ENCODE results near the gene MPV17L2.

The MPV17L2 gene

GRCh38 chr19:18218600-18218999 lies 25.6 kb downstream of the MPV17L2 start:
- DNase-seq (ENCODE audit: low spot score) = no peak

- DNase-seq (ENCODE audit: low spot score) = no peak
These were observed 27.1 kb downstream of the MPV17L2 start for GRCh38 chr19:18219911-18220631.

GRCh38 chr19:18220632-18221275 lies 27.7 kb downstream of the MPV17L2 start:
- DNase-seq (ENCODE audit: low spot score) = no peak

- no peak for DNase-seq (ENCODE audit: low spot score)
These were observed 29.1 kb downstream of the MPV17L2 start for GRCh38 chr19:18221815-18222725.

DNA sequence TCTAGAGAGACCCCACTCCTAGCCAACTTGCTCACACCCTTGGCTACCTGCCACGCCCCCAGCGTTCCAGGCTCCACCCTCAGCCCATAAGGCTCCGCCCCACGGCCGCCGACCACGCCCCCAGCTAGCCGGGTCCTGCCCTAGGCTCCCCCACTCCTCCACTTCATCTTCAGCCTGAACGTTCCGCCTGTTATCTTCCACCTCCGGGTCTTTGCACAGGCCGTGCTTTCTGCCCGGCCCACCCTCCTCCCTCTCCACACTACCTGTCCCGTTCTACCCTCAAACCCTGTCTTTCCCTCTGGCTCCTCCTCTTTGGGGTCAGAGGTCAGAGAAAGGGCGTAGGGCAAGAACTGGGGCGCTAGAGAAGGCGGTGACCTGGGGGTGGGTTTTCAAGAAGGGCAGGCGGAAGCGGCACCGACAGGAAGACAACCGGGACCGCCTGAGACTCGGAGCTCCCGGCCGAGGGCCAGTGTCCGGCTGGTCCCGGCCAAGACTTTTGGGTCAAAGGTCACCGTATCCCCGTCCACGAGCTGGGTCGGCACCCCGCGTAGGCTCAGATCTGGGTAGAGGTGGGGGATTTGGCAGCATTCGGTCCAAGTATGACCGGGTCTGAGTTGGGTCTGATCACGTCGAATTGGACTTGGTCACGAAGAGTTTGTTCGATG lies 31.0 kb downstream of the MPV17L2 start:
- peak; percentile 19 for DNase-seq (ENCODE audit: low spot score)

GRCh38 chr19:18224525-18225354 lies 31.7 kb downstream of the MPV17L2 start:
- DNase-seq (ENCODE audit: low spot score) = peak; percentile 91

DNA sequence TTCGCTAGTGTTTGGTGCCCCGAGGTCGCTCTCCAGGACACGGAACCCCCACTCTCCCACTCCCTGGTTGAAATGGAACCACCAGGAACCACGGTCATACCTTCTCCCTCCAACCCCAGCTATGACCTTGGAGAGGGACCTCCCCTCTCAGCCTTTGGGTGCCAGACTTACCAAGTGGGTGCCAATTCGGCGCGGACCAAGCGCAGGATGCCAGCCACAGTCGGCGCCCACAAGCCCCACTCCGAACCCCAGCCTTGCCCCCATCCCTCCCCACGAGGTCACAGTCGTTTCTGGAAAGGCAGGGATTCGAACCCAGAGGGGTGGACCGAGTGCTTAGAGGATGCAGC lies 32.3 kb downstream of the MPV17L2 start:
- no peak for DNase-seq (ENCODE audit: low spot score)

DNA sequence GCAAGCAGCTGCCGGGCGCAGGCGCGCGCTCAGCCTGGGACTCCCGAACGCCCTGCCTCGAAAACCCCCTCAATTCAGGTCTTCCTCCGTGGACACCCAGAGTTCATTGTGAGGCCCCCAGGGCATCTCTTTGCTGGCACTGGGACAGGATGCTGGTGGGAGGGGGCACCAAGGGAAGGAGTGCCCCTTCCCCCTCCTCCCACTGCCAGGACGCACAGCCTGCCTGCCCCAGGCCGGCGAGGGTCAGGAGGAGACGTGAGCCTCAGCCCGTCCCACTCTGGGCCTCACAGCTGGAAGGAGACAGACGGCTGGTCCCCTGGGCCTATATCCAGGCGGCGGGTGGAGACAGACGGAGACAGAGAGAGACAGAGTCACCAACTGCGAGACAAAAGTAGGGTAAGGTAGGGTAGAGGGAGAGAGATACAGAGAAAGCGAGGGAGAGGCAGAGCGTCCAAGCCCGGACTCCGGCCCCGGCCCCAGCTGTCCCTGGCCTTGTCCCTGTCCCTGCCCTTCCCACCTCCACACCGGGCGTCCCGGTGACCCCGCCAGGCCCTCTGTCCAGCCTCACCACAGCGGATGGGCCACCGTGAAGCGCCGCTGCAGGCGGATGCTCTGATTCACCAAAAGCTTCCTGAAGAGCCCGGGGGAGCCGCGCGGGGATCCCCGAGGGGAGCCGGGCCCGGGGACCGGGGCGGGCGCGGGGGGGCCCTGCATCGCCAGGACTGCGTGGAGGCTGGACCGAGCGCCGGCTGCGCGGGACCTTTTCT lies 32.9 kb downstream of the MPV17L2 start, which contains the start of gene PDE4C:
Gene PDE4C, minus strand, starts transcription at position 737 of the 767 bp plus-strand sequence. Its CDS starts 23 bp downstream, at position 714.
- DNase-seq (ENCODE audit: low spot score) = no peak

GRCh38 chr19:18226956-18227780 lies 34.1 kb downstream of the MPV17L2 start:
- no peak for DNase-seq (ENCODE audit: low spot score)

GRCh38 chr19:18227781-18228271 lies 34.8 kb downstream of the MPV17L2 start:
- no peak for DNase-seq (ENCODE audit: low spot score)

DNA sequence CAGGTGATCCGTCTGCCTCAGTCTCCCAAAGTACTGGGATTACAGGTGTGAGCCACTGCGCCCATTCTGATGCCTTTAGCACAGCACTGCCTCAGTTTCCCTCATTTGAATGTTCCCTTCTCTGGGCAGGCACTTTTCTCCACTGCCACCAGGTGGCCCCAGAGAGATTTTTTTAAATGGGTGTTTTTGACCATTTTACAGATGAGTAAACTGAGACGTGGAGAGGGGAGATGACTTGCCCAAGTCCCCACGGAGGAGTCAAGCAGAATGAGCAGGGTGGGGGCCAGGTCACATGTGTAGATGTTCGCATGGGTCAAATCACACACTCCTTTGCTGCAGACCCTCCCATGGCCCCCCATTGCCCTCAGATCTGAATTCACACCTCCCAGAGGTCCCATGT lies 36.5 kb downstream of the MPV17L2 start:
- no peak for DNase-seq (ENCODE audit: low spot score)

- no peak for DNase-seq (ENCODE audit: low spot score)
These were observed 36.9 kb downstream of the MPV17L2 start for GRCh38 chr19:18229915-18230314.

DNA sequence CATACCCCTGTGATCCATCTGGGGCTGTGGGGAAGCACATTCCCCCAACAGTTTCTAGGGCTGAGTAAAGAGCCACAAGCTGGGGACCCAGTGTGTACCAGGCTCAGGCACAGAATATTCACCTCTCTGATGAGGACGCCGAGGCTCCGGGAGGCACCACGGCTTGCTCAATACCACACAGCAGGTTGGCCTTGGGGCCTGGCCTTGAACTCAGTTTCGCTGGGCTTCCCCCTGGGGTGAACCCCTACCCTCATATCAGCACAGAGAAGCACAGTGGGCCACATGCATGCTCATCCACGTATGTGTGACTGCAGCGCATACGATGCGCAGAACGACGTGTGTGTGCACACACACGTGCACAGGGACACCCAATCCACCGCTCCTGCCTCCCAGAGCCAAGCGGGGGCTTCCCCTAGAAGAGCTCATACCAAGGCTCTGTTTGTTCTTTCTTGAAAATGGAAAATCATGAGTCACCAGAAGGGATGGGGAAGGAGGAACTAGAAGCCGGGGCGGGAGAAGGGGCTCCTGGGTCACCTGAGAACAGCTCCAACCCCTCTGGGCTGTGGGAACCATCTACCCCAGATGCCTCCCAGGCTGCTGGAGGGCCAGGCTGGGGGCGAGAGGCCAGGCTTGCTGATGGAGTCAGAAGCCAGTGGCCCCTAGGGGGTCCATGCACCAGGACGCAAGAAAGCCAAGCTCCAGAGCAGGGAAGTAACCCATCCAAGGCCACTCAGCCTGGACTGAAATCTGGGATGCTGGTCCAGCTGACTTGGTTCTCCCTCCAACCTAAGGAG lies 38.1 kb downstream of the MPV17L2 start:
- no peak for DNase-seq (ENCODE audit: low spot score)

GRCh38 chr19:18231775-18232174 lies 38.8 kb downstream of the MPV17L2 start:
- DNase-seq (ENCODE audit: low spot score) = no peak

GRCh38 chr19:18232540-18233223 lies 39.7 kb downstream of the MPV17L2 start:
- no peak for DNase-seq (ENCODE audit: low spot score)

DNA sequence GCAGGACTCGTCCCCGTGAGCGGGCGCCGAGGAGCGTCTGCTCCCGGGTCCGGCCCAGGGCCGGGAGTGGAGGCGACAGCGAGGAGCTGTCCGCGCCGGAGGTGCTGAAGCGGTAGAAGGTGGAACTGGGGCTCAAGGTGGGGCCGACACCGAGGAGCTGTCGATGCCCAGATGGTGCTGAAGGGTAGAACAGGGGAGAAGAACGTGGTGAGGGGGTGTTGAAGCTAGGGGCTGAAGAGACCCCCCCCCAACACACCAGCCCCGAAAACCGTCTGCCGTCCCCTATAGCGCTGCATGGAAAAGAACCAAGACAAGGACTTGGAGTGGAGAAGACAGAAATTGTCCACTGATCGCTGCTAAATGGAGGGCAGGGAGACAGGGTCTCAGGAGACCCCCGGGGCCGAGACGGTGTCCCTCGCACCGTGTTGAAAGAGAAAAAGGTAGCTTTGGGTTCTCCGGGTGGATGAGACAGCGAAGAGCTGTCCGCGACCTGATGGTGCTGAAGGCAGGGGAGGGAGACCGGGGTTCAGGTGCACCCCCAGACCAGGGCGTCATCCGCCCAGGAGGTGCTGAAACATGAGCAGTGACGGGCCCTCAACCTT lies 40.3 kb downstream of the MPV17L2 start:
- peak; percentile 21 for DNase-seq (ENCODE audit: low spot score)

DNA sequence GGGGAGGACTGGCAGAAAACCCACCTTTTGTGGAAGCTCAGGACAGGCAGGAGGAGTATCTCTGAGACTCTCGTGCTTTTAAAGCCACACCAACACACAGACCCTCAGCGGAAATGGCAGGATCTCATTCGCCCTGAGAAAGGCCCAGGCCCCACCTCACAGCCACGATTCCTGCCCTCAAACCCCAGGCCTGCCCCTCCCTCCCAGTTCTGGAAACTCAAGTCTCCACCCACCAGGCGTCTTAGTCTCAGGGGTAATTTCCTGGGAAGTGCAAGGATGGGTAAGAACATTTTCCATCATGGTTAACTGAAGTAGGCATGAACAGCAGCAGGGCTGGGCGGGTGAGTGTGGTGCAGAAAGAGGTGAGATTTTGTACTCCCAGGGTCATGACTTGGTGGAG lies 41.2 kb downstream of the MPV17L2 start:
- no peak for DNase-seq (ENCODE audit: low spot score)
